ENCODE results near the gene TMEM151B. TPM values are rescaled to one million over a fixed set of nuclear protein-coding genes. Genes with fewer than 3 reads are reported as not detected.

Gene TMEM151B
- total and polyA plus RNA-seq, 9 of the 15 experiments (the other 6 are each of a cell fraction or from before 2014, with no cell fraction given): not detected

DNA sequence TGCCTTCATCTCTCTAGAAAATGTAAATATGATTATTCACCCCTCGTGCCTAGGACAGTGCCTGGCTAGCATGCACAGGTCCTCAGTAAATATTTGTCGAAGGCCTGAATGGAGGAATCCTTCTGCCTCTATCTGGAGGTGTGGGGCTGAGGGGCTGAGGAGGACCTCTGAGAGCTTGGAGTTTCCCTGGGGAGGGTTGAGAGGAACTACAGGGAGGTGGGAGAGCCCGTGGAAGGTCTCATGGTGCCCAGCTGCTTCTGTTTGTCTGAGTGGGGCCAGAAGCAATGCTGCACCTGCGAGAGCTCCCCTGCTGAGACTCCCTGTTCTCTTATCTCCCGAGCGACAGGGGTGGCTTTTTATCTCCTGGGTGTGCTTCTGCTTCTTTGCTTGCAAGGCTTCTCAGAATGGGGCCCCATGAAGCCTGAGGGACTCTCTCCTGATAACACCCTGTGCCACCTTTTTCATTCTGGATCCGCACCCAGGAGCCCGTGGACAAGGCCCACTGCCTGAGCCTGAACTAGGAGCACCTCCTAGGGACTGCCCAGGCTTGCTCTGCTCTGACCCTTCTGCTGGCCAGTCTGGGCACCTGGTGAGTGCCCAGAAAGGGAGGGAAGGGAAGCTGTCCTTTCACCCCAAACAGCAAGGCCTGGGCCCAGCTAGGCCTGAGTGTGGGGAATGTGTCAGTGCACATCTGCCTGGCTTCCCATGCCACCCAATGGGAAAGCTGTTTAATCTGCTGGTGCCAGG, 44.5 kb upstream of the TMEM151B start (continued):
- TF ChIP-seq PTBP1 (IDR thresholded peaks at IDR 0.05; ENCODE audit: low read depth, low read length): no peak

DNA sequence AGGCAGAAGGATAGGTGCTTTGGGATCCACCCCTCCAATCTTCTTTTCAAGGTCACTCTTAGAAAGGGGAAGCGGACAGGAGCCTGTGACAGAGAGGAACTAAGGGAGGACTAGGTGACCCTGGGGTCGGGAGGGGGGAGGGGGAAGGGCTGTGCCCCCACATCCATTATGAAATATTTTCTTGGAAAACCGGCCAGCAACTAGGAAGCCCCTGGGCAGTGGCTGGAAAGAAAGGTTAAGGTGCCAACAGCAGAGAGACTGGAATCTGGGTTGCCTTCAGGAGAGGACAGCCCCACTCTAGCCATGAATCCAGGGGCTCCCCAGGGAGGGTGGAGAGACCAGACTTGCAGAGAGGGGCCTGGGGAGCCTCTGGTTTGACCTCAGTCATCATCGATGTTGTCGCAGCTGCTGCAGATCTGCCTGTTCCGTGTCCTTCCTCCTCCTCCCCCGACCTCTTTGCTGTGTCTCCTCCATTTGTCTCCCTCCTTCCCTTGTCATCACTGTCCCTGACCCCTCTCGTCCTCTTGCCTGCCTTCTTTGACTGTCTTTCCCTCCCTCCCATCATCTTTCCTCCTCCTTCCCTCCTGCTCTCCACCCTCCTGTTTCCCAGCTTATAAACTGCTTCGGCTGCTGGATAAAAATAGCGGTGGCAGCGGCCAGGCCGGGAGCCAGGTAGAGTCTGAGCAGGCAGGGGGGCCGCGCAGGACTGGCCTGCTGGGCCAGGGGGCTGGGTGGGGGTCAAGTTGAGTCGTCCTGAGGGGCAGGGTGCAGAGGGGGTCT, 43.7 kb upstream of the TMEM151B start:
- FAIRE-seq (peak; percentile 78), DNase-seq (ENCODE audit: extremely low read depth in 1 of 4, low spot score in 3 of 4) (peak; percentile 45 to 74 (median 52)), ATAC-seq (0 out of 3 replicates have a peak, but pooled peaks have one; percentile 1)
- Histone ChIP-seq H3K79me2 (ENCODE audit: control insufficient read depth, insufficient read depth, low read length) (peaks cover 56% of the 10 kb centered on the region), H3K4me3 (peak overlapping the region; percentile 26; the same call in 1 of the 2 replicates), H3K27me3 (ENCODE audit: control insufficient read depth in 2 of 2, insufficient read depth in 2 of 2, low read length in 2 of 2) (no peaks in the 10 kb centered on the region), H3K36me3 (ENCODE audit: control insufficient read depth, insufficient read depth, low read length) (peaks cover 47% of the 10 kb centered on the region), H2AFZ (ENCODE audit: low read depth, low read length) (no peak overlapping the region), H3K9me1 (ENCODE audit: control insufficient read depth, insufficient read depth, low read length) (peaks cover 6% of the 10 kb centered on the region), H3K9ac (ENCODE audit: insufficient read depth in 1 of 2, low read depth in 2 of 2, low read length in 2 of 2) (peak overlapping the region; percentile 59 to 92), H3K27ac (ENCODE audit: extremely low read depth, low read depth, low read length) (peak overlapping the region; percentile 75), H3K4me2 (ENCODE audit: insufficient read depth, low read length) (peak overlapping the region; percentile 79), H4K20me1 (replicated peaks; ENCODE audit: control insufficient read depth, insufficient read depth, low read length) (peaks cover 3% of the 10 kb centered on the region; the same call in 1 of the 2 replicates), H3K9me3 (replicated peaks; ENCODE audit: control insufficient read depth, insufficient read depth, low read depth, low read length) (no peaks in the 10 kb centered on the region), H3K4me1 (replicated peaks in 1 of 2; ENCODE audit: control insufficient read depth in 2 of 2, insufficient read depth in 2 of 2, low read length in 2 of 2) (peaks cover 57 to 73% of the 10 kb centered on the region in 2 experiments)
- 32% methylated on average over 14 of the region's 15 CpGs for WGBS (ENCODE audit: insufficient coverage, low coverage, missing lambda C conversion rate)
- ChIA-PET CTCF (ENCODE audit: low intra/inter-chr PET ratio) (interaction anchor here (0.5 kb wide), 1 partner anchor 52 kb away, joined by 3 read pairs; no protein-coding TSS in a partner anchor), POLR2A (interaction anchor here (0.6 to 6.8 kb wide), 12 partner anchors 9 to 126 kb away, joined by 3 to 104 read pairs (median 4); partner anchors contain the start of genes HSP90AB1 and MYMX)
- in situ Hi-C loops (cut with MboI): no loop called here
- intact Hi-C loops (cut with micrococcal nuclease): loop anchor here (1.0 to 10.0 kb wide), 3 partner anchors 20 to 592 kb away; partner anchors contain the start of gene MAD2L1BP
- no TSS peak for BruUV-seq (replicated peaks)
- no peak for TF ChIP-seq HNRNPL (IDR thresholded peaks at IDR 0.05; ENCODE audit: low read depth, low read length)
- peak in 1 of 2 experiments; percentile 71; a peak in 1 of 4 replicates for TF ChIP-seq HDAC1 (IDR thresholded peaks at IDR 0.05)
- TF ChIP-seq SMARCE1 (IDR thresholded peaks at IDR 0.05): peak; percentile 40
- TF ChIP-seq NCOA1 (IDR thresholded peaks at IDR 0.05; ENCODE audit: low read depth): peak; percentile 61; the same call in 1 of the 2 replicates
- TF ChIP-seq ZNF316 (IDR thresholded peaks at IDR 0.05): 0 out of 2 replicates have a peak, but pooled peaks have one; percentile 2
- TF ChIP-seq ARHGAP35 (IDR thresholded peaks at IDR 0.05; ENCODE audit: partially characterized antibody): peak; percentile 69
- no peak for TF ChIP-seq BMI1 (IDR thresholded peaks at IDR 0.05; ENCODE audit: low read length)
- TF ChIP-seq ARID2 (IDR thresholded peaks at IDR 0.05): 0 out of 2 replicates have a peak, but pooled peaks have one; percentile 21
- TF ChIP-seq, protein P1, sequence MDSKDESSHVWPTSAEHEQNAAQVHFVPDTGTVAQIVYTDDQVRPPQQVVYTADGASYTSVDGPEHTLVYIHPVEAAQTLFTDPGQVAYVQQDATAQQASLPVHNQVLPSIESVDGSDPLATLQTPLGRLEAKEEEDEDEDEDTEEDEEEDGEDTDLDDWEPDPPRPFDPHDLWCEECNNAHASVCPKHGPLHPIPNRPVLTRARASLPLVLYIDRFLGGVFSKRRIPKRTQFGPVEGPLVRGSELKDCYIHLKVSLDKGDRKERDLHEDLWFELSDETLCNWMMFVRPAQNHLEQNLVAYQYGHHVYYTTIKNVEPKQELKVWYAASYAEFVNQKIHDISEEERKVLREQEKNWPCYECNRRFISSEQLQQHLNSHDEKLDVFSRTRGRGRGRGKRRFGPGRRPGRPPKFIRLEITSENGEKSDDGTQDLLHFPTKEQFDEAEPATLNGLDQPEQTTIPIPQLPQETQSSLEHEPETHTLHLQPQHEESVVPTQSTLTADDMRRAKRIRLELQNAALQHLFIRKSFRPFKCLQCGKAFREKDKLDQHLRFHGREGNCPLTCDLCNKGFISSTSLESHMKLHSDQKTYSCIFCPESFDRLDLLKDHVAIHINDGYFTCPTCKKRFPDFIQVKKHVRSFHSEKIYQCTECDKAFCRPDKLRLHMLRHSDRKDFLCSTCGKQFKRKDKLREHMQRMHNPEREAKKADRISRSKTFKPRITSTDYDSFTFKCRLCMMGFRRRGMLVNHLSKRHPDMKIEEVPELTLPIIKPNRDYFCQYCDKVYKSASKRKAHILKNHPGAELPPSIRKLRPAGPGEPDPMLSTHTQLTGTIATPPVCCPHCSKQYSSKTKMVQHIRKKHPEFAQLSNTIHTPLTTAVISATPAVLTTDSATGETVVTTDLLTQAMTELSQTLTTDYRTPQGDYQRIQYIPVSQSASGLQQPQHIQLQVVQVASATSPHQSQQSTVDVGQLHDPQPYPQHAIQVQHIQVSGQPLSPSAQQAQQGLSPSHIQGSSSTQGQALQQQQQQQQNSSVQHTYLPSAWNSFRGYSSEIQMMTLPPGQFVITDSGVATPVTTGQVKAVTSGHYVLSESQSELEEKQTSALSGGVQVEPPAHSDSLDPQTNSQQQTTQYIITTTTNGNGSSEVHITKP (IDR thresholded peaks at IDR 0.05; ENCODE audit: partially characterized antibody): peak; percentile 78
- TF ChIP-seq ZC3H8 (IDR thresholded peaks at IDR 0.05): peak; percentile 64; the same call in 1 of the 2 replicates
- TF ChIP-seq RBBP5 (IDR thresholded peaks at IDR 0.05; ENCODE audit: borderline replicate concordance, insufficient read depth, low read length, poor library complexity, severe bottlenecking): peak; percentile 10
- TF ChIP-seq, protein P2, sequence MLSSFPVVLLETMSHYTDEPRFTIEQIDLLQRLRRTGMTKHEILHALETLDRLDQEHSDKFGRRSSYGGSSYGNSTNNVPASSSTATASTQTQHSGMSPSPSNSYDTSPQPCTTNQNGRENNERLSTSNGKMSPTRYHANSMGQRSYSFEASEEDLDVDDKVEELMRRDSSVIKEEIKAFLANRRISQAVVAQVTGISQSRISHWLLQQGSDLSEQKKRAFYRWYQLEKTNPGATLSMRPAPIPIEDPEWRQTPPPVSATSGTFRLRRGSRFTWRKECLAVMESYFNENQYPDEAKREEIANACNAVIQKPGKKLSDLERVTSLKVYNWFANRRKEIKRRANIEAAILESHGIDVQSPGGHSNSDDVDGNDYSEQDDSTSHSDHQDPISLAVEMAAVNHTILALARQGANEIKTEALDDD (IDR thresholded peaks at IDR 0.05): no peak
- no peak for TF ChIP-seq SREBF1 (IDR thresholded peaks at IDR 0.05; ENCODE audit: borderline replicate concordance, low read depth, low read length)
- TF ChIP-seq NFIC (IDR thresholded peaks at IDR 0.05): 0 out of 2 replicates have a peak, but pooled peaks have one; percentile 14

Data from K562 (cell line).